Measurements from ENCODE around the gene ZBTB22.
A peak's percentile ranks its signal among the peaks of the same experiment; 100 is the strongest.
"Not testable (repeated sequence)": the region's sequence is repeated elsewhere in the genome, so short reads cannot be mapped to it uniquely, and the experiment has no call there.

ZBTB22 gene

DNA sequence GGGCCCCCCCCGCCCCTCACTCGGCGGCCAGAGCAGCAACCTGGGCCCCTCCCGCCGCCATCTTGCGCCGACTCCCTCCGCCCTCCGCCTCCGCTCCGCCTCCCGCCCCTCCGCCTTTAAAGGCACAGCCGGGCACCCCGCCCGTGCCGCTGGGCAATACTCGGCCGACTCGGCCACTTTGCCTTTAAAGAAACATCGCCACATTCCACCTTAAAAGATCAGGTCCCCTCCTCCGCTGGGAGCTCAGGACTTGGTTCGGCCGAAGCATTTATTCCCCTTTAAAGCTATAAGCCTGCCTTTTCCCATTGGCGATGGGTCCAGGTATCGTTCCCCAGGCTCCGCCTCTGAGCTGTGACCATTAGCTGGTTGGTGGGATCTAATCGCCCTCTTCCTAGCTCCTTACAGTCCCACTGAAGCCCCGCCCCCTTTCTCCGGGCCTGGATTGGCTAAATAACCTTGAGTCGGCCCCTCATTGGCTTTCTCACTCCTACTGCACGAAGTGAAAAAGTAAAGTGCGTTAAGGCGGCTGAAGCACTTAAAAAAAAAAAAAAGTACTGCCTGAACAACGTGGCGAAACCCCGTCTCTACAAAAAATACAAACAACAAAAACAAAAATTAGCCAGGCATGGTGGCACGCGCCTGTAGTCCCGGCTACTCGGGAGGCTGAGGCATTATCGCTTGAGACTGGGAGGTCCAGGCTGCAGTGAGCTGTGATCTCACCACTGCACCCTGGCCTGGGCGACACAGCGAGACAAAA lies at the start of gene ZBTB22:
ZBTB22 (minus strand) TSS at position 76 of the 757 bp plus-strand sequence. CDS start 828 bp downstream, outside the sequence.
- H3K4me3 ChIP-seq (ENCODE audit: low read depth, low read length) = peak within 1 kb of the TSS; percentile 71
- peak; percentile 100 for DNase-seq (ENCODE audit: low read depth)
- no peak for TF ChIP-seq CTCF (conservative IDR thresholded peaks at IDR 0.05; ENCODE audit: low read depth, low read length)

GRCh38 chr6:33367009-33367714 lies 49.6 kb upstream of the ZBTB22 start:
- H3K4me3 ChIP-seq (ENCODE audit: low read depth, low read length) = no peak overlapping the region
- TF ChIP-seq CTCF (conservative IDR thresholded peaks at IDR 0.05; ENCODE audit: low read depth, low read length) = no peak
- DNase-seq (ENCODE audit: low read depth) = no peak

GRCh38 chr6:33365206-33365971 lies 47.8 kb upstream of the ZBTB22 start:
- H3K4me3 ChIP-seq (ENCODE audit: low read depth, low read length) = not testable (repeated sequence)

GRCh38 chr6:33364475-33365205 lies 47.1 kb upstream of the ZBTB22 start:
- peak; percentile 77 for DNase-seq (ENCODE audit: low read depth)

More at GRCh38 chr6:33365206-33365971, 47.8 kb upstream of the ZBTB22 start:
- not testable (repeated sequence) for DNase-seq (ENCODE audit: low read depth)

GRCh38 chr6:33363486-33363885 lies 45.9 kb upstream of the ZBTB22 start:
- not testable (repeated sequence) for DNase-seq (ENCODE audit: low read depth); H3K4me3 ChIP-seq (ENCODE audit: low read depth, low read length)

More at GRCh38 chr6:33364475-33365205, 47.1 kb upstream of the ZBTB22 start:
- H3K4me3 ChIP-seq (ENCODE audit: low read depth, low read length) = not testable (repeated sequence)

DNA sequence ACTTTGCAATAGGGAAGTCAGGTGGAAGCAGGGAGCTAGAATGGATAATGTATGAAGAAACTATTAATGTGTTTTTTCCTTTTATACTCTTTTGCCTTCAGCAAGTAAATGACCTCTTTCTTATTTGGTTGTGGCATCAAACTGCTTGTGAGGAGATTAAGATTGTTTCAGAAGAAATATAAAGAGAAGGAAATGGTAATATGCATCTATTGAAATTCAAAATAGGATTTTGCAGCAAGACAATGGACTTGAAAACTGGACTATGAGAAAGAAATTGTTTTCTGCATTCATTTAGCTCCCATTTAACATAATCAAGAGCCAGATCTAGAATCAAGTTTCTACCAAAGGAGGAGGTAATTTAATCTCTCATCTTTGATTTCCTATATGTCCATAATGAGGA lies 41.8 kb upstream of the ZBTB22 start:
- H3K4me3 ChIP-seq (ENCODE audit: low read depth, low read length) = no peak overlapping the region

GRCh38 chr6:33357160-33357871 lies 39.8 kb upstream of the ZBTB22 start:
- not testable (repeated sequence) for H3K4me3 ChIP-seq (ENCODE audit: low read depth, low read length); DNase-seq (ENCODE audit: low read depth)

More for the DNA sequence above, 41.8 kb upstream of the ZBTB22 start:
- TF ChIP-seq CTCF (conservative IDR thresholded peaks at IDR 0.05; ENCODE audit: low read depth, low read length) = no peak
- no peak for DNase-seq (ENCODE audit: low read depth)

DNA sequence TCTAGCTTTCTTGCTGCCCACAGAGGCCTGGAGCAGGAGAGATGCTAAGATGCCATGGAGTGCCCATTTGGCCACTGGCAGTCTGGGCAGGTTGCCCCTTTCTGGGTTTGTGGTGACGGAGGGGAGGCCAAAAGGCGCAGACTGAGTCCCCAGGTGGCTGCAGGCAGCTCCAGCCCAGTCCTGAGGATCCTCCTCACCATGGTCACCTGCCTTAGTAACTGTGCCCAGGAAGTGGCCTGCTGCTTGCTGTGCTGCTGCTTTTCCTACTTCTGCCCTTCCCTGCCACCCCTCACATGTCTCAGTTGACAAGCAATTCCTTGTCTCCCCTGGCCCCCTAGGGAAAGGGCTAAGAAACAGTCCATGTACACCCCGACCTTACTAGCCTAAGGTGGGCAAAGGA lies 38.8 kb upstream of the ZBTB22 start:
- no peak for TF ChIP-seq CTCF (conservative IDR thresholded peaks at IDR 0.05; ENCODE audit: low read depth, low read length)
- no peak for DNase-seq (ENCODE audit: low read depth)
- no peak overlapping the region for H3K4me3 ChIP-seq (ENCODE audit: low read depth, low read length)

GRCh38 chr6:33355860-33356259 lies 38.3 kb upstream of the ZBTB22 start:
- DNase-seq (ENCODE audit: low read depth); H3K4me3 ChIP-seq (ENCODE audit: low read depth, low read length): not testable (repeated sequence)

All from choroid plexus epithelial cell (primary cell).